ENCODE measurements around the gene EHF. TPM values are rescaled to one million over a fixed set of nuclear protein-coding genes. Genes with fewer than 3 reads are reported as not detected.

EHF gene
- total RNA-seq, 2 donors from 2014 or later = 0.22 TPM; not detected in 1

GRCh38 chr11:34627197-34627596, 6.3 kb downstream of the EHF start:
- Mint-ChIP-seq H3K9me3 (no peaks in the 10 kb centered on the region), H3K27ac (no peak overlapping the region), H3K27me3 (ENCODE audit: insufficient read depth) (peaks cover 4% of the 10 kb centered on the region), H3K4me1 (peaks cover 29% of the 10 kb centered on the region), H3K36me3 (ENCODE audit: low read depth) (no peaks in the 10 kb centered on the region), H3K4me3 (no peak overlapping the region)
- no peak overlapping the region for H3K4me3 ChIP-seq (ENCODE audit: low read length)
- no peaks in the 10 kb centered on the region for H3K27me3 ChIP-seq (ENCODE audit: control insufficient read depth, insufficient read depth, low read length, poor library complexity, severe bottlenecking)
- no peak overlapping the region for H3K27ac ChIP-seq (ENCODE audit: low read depth, low read length)
- no peaks in the 10 kb centered on the region for H3K9me3 ChIP-seq (ENCODE audit: control insufficient read depth, low read length)
- H3K4me1 ChIP-seq (ENCODE audit: control insufficient read depth, insufficient read depth, low read length) = peaks cover 4% of the 10 kb centered on the region
- no peaks in the 10 kb centered on the region for H3K36me3 ChIP-seq (ENCODE audit: control insufficient read depth, insufficient read depth, low read length)
- no peak for DNase-seq
- no peak overlapping the region for H3K9ac ChIP-seq (ENCODE audit: extremely low read depth, low read length, poor library complexity, severe bottlenecking)
- TF ChIP-seq CTCF (conservative IDR thresholded peaks at IDR 0.05) = no peak
- WGBS, 2 experiments (ENCODE audit: insufficient coverage in 1 of 2, insufficient read length in 1 of 2) = 97 to 100% methylated on average over 1 of the region's 1 CpG

- Histone ChIP-seq H3K4me1 (ENCODE audit: control insufficient read depth, insufficient read depth, low read length) (peaks cover 17% of the 10 kb centered on the region), H3K9ac (ENCODE audit: extremely low read depth, low read length, poor library complexity, severe bottlenecking) (no peak overlapping the region), H3K9me3 (ENCODE audit: control insufficient read depth, low read length) (no peaks in the 10 kb centered on the region), H3K36me3 (ENCODE audit: control insufficient read depth, insufficient read depth, low read length) (no peaks in the 10 kb centered on the region), H3K27me3 (ENCODE audit: control insufficient read depth, insufficient read depth, low read length, poor library complexity, severe bottlenecking) (no peaks in the 10 kb centered on the region), H3K27ac (ENCODE audit: low read depth, low read length) (no peak overlapping the region), H3K4me3 (ENCODE audit: low read length) (no peak overlapping the region)
- no peak overlapping the region for H3K27ac Mint-ChIP-seq
- no peak overlapping the region for H3K4me3 Mint-ChIP-seq
- TF ChIP-seq CTCF (conservative IDR thresholded peaks at IDR 0.05) = no peak
- H3K27me3 Mint-ChIP-seq (ENCODE audit: insufficient read depth) = peaks cover 4% of the 10 kb centered on the region
- no peak for DNase-seq
- H3K36me3 Mint-ChIP-seq (ENCODE audit: low read depth) = no peaks in the 10 kb centered on the region
- H3K4me1 Mint-ChIP-seq = peaks cover 50% of the 10 kb centered on the region
- no peaks in the 10 kb centered on the region for H3K9me3 Mint-ChIP-seq
Measured at GRCh38 chr11:34629711-34630110, 8.8 kb downstream of the EHF start.

- H3K27ac ChIP-seq (ENCODE audit: low read depth, low read length) = no peak overlapping the region
- peaks cover 17% of the 10 kb centered on the region for H3K4me1 ChIP-seq (ENCODE audit: control insufficient read depth, insufficient read depth, low read length)
- Mint-ChIP-seq H3K9me3 (no peaks in the 10 kb centered on the region), H3K4me3 (no peak overlapping the region), H3K36me3 (ENCODE audit: low read depth) (no peaks in the 10 kb centered on the region), H3K27ac (no peak overlapping the region), H3K27me3 (ENCODE audit: insufficient read depth) (no peaks in the 10 kb centered on the region), H3K4me1 (peaks cover 50% of the 10 kb centered on the region)
- H3K36me3 ChIP-seq (ENCODE audit: control insufficient read depth, insufficient read depth, low read length) = no peaks in the 10 kb centered on the region
- no peak for DNase-seq
- H3K9me3 ChIP-seq (ENCODE audit: control insufficient read depth, low read length) = no peaks in the 10 kb centered on the region
- no peak overlapping the region for H3K4me3 ChIP-seq (ENCODE audit: low read length)
- TF ChIP-seq CTCF (conservative IDR thresholded peaks at IDR 0.05) = no peak
- no peak overlapping the region for H3K9ac ChIP-seq (ENCODE audit: extremely low read depth, low read length, poor library complexity, severe bottlenecking)
- no peaks in the 10 kb centered on the region for H3K27me3 ChIP-seq (ENCODE audit: control insufficient read depth, insufficient read depth, low read length, poor library complexity, severe bottlenecking)
- WGBS, 2 experiments (ENCODE audit: insufficient coverage in 1 of 2, insufficient read length in 1 of 2) = 96 to 100% methylated on average over 1 to 7 of the region's 7 CpGs
Measured at GRCh38 chr11:34630544-34630943, 9.7 kb downstream of the EHF start.
